Upper lobe of left lung (tissue), 4 donors: ENCODE measurements around the gene PPM1J.

Experiments
- EP300 ChIP-seq, 4 donors: sonication (generic); formaldehyde crosslinking; IDR thresholded peaks; one replicate each; pipeline ENCODE4 v1.5.1; 2017; ENCODE audit warnings: antibody characterized with exemption in 4 of 4, control low read depth in 2 of 4
- POLR2A ChIP-seq, 4 donors: fragments of 450-650 bp; IDR thresholded peaks; one replicate each; pipeline ENCODE4 v1.5.1; 2016 to 2017; ENCODE audit warnings: antibody characterized with exemption in 4 of 4, mild to moderate bottlenecking in 2 of 4
- TF ChIP-seq, protein P1 (sequence below), 6 experiments: fragments of 450-650 bp in 4 of 6; fragments of 200-600 bp in 2 of 6; sonication (generic) in 2 of 6; IDR thresholded peaks; one replicate each; pipeline ENCODE4 v1.5.1; 2016 to 2019; ENCODE audit warnings: antibody characterized with exemption in 6 of 6

DNA sequence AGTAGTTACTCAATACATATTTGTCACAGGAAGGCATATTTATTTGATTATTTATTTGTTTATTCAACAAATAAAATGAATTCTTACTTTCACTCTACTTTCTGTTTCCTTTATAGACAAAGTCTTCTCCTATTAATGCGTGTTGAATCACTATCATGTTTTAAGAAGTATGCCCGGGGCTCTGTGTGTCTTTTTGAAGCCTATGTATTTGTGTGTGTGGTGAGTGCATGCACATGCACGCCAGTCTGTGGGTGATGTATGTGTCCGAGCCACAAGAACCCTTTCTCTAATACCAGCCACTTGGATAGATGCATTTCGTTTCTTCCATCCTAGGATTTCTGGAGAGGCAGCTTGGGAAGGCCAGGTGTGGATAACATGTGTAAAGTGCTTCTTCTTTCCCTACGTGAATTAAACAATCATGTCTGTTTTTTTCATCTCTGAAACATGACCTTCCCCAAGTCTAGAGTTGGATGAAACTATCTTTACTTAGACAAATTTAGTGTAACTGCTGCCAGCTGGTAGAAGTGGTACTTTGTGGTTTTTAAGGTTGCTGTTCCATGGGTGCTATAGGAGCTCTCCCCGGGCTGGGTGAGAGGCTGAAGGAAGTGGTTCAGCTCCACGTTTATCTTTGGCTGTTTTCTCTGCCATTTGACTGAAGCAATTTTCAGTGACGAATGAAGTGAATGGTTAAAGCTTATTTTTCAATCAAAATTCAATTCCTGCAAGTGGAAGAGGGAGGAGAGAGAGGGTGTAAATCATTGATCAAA lies 46.8 kb upstream of the PPM1J start:
- TF ChIP-seq, protein P1, sequence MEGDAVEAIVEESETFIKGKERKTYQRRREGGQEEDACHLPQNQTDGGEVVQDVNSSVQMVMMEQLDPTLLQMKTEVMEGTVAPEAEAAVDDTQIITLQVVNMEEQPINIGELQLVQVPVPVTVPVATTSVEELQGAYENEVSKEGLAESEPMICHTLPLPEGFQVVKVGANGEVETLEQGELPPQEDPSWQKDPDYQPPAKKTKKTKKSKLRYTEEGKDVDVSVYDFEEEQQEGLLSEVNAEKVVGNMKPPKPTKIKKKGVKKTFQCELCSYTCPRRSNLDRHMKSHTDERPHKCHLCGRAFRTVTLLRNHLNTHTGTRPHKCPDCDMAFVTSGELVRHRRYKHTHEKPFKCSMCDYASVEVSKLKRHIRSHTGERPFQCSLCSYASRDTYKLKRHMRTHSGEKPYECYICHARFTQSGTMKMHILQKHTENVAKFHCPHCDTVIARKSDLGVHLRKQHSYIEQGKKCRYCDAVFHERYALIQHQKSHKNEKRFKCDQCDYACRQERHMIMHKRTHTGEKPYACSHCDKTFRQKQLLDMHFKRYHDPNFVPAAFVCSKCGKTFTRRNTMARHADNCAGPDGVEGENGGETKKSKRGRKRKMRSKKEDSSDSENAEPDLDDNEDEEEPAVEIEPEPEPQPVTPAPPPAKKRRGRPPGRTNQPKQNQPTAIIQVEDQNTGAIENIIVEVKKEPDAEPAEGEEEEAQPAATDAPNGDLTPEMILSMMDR (IDR thresholded peaks at IDR 0.05): no peak
- no peak for TF ChIP-seq POLR2A (IDR thresholded peaks at IDR 0.05)
- TF ChIP-seq EP300 (IDR thresholded peaks at IDR 0.05): no peak
